Superior temporal gyrus (tissue), 1 donor: ENCODE data around the gene GSDME.
"Not testable (repeated sequence)": the region's sequence is repeated elsewhere in the genome, so short reads cannot be mapped to it uniquely, and the experiment has no call there.

Experiments used
- DNase-seq: peaks from one replicate; pipeline ENCODE4 v3.0.0-alpha.2; 2016; ENCODE audit errors: extremely low spot score

Gene GSDME

DNA sequence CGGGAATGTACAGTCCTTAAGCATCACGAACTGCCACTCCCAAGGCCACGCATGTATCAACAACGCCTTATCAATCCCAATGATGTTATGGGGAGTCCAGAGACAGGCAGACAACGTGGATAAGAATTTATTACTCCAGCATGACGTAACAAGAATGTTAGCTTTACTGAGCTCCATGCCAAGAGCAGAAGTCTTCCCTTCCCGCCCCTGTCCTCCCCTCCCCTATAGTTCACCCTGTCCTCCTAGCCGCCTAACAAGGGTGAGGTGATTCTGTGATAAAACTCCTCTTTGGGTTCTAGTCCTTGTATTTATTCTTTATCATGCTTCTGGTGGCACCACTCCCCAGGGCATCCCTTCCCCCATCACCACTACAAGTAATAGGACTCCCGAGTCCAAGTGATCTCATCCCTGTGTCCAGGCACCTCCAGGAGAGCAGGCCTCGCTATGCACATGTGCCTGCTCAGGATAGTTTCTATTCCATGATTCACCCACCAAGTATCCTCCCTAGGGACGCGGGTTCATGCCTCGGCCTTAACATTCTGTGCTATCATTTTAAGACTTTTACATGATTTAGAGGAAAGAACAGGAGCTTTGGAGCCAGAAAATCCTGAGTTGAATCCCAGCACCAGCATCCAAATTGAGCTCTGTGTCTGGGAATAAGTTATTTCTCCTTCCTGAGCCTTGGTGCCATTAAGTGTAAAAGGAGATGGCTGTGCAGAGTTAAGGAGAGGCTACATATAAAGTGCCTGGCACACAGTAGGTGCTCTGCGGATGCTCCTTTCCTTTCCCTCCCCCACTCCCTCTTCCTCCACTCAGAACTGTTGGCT, 15.4 kb downstream of the GSDME start:
- DNase-seq: no peak

DNA sequence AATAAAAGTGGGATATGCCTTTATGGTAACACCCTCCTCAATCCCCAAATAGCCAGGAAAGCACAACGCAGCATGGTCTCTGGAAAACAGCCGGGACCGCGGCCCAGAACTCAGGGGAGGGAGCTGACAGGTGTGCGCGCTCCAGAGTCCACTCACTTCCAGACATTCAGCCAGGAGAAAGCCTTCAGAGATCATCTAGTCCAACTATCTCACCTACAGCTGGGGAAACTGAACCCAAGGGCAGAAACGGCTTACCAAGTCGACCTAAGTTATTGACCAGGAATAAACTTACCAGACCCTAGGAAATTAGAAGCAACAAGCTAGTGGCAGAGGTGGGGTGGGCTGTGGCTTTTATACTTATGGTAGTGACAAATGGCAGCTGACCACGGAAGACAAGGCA, 16.4 kb downstream of the GSDME start:
- no peak for DNase-seq

DNA sequence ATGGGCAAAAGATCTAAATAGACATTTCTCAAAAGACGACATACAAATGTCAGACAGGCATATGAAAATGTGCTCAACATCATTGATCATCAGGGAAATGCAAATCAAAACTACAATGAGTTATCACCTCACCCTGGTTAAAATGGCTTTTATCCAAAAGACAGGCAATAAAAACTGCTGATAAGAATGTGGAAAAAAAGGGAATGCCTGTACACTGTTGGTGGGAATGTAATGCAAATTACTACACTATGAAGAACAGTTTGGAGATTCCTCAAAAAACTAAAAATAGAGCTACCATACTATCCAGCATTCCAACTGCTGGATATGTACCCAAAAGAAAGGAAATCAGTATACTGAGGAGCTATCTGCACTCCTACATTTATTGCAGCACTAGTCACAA, 18.0 kb downstream of the GSDME start:
- DNase-seq: no peak

DNA sequence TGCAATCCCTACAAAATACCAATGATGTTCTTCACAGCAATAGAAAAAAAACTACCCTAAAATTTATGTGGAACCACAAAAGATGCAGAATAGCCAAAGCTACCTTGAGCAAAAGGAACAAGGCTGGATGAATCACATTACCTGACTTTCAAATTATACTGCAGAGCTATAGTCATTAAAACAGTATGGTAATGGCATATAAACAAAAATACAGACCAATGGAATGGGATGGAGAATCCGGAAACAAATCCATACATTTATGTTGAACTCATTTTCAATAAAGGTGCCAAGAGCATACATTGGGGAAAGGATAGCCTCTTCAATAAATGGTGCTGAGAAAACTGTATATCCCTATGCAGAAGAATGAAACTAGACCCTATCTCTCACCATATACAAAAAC, 18.7 kb downstream of the GSDME start:
- no peak for DNase-seq

DNA sequence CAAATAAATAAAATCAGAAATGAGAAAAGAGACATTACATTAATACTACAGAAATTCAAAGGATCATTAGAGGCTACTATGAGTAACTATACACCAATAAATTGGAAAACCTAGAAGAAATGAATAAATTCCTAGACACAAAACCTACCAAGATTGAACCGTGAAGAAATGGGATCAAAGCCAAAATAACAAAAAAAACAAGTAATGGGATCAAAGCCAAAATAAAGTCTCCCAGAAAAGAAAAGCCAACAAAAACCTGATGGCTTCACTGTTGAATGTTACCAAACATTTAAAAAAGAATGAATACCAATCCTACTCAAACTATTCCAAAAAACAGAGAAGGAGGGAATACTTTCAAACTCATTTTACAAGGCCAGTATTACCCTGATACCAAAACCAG, 20.0 kb downstream of the GSDME start:
- no peak for DNase-seq

DNA sequence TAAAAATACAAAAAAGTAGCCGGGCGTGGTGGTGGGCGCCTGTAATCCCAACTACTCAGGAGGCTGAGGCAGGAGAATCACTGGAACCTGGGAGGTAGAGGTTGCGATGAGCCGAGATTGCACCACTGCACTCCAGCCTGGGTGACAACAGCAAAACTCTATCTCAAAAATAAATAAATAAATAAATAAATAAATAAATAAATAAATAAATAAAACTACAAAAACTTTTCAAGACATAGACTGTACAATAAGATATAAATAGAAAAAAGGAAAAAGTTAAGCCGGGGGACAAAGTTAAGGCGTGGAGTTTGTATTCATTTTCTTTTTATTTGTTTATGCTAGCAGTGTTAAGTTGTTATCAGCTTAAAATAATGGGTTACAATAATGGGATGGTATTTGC, 21.7 kb downstream of the GSDME start:
- DNase-seq: not testable (repeated sequence)

DNA sequence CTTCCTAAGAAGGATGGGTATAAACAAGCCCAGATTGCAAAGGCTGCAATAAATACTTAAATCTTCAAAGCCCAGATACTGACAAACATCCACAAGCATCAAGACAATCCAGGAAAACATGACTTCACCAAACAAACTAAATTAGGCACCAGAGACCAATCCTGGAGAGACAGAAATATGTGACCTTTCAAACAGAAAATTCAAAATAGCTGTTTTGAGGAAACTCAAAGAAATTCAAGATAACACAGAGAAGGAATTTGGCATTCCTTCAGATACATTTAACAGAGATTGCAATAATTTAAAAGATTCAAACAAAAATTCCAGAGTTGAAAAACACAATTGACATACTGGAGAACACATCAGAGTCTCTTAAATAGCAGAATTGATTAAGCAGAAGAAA, 23.0 kb downstream of the GSDME start:
- no peak for DNase-seq

DNA sequence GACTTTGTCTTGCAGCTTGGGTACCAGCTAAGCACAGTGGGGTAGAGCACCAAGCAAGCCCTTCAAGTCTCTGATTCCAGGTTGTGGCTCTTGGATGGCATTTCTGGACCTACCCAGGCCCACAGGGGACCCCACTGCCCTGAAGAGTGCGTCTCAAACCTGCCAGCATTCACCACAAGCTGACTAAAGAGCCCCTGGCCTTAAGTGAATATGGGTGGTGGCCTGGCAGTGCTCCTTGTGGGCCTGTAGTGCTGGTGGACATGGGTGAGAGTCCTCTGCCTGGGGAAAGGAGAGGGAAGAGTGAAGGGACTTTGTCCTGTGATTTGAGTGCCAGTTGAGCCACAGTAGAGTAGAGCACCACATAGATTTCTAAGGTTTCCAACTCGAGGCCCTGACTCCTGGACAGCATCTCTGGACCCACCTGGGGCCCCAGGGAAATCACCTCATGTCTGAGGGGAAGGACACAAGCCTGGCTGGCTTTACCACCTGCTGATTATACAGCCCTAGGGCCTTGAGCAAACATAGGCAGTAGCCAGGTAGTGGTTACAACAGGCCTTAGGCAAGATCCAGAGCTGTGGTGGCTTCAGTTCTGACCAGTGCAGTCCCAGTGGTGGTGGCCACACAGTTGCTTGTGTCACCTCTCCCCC, 23.7 kb downstream of the GSDME start:
- no peak for DNase-seq

DNA sequence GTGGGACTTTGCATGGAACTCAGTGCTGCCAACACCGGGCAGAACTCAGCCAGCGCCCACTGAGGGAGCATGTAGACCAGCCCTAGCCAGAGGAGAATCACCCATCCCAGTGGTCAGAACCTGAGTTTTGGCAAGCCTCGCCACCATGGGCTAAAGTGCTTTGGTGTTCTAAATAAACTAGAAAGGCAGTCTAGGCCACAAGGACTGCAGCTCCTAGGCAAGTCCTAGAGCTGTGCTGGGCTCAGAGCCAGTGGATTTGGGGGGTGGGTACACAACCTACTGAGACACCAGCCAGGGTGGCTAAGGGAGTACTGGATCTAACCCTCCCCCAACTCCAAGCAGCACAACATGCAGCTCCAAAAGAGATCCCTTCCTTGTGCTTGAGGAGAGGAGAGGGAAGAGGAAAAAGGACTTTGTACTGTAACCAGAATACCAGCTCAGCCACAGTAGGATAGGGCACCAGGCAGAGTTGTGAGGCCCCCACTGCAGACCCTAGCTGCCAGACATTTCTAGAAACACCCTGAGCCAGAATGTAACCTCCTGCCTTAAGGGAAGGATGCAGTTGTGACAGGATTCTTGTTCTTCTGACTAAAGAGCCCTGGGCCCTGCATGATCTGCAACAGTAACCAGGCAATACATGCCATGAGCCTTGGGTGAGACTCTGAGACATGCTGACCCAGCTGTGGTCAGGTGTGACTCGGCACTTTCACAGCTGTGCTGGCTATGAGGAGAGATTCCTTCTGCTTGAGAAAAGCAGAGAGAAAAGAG, 24.4 kb downstream of the GSDME start:
- DNase-seq: no peak

DNA sequence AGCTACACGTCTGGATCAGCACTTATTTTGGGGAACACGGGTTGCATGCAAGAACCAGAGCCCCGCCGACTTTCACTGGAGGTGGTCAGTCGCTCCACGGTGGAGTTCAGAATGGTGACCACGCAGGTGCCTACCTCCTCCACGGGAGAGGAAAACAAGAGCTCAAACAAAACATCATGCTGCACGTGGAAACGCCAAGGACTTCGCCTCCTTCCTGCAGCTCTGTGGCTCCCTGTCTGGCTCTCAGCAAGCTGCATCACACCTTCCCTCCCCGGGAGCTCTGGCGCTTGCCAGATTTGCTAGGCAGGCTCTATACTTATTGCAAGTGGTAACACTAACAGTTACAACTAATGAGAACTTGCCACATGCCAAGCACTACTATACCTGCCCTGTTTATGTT, 26.0 kb downstream of the GSDME start:
- no peak for DNase-seq

DNA sequence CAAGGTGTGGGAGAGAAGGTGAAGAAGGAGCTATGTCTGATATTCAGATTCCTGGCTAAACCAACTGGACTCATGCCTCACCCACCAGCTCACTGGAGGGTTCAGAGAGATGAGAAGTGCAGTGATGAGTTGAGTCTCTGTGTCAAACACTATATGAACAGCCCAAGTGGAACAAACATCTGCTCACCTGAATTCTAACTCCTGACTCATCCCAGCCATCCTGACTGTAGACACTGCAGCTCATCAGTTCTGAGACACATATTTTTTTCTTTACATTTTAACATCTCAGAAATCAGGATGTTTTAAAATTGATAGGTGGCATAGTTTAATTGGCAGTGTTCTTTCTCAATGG, 27.3 kb downstream of the GSDME start:
- DNase-seq: no peak

DNA sequence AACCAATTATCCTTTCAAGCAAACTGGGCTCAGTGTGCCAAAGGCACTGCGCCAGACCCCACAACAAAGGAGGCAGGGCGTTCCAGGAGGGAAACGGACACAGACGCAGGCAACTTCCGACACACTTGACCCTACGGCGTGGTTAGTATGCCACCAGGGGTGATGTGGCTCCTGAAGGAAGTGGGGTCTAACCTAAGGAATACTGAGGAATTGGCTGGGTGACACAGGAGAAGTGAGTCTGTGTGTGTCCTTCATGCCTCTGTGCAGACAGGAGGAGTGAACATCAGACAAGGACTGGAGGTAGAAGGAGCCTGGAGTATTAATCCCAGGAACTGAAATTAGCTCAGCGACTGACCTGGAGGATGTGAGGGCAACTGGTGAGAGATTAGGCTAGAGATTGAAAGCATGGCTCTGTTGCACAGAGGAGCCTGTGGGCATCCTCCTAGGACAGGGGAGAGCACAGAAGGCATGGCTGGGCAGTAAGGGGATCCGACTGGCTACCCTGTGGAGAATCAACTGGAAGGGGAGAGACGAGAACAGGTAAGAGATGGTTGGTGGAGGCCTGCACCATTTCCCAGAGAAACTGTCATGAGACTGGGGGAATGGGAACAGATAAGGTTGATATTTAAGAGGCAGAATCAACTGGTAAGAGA, 27.8 kb downstream of the GSDME start:
- no peak for DNase-seq

DNA sequence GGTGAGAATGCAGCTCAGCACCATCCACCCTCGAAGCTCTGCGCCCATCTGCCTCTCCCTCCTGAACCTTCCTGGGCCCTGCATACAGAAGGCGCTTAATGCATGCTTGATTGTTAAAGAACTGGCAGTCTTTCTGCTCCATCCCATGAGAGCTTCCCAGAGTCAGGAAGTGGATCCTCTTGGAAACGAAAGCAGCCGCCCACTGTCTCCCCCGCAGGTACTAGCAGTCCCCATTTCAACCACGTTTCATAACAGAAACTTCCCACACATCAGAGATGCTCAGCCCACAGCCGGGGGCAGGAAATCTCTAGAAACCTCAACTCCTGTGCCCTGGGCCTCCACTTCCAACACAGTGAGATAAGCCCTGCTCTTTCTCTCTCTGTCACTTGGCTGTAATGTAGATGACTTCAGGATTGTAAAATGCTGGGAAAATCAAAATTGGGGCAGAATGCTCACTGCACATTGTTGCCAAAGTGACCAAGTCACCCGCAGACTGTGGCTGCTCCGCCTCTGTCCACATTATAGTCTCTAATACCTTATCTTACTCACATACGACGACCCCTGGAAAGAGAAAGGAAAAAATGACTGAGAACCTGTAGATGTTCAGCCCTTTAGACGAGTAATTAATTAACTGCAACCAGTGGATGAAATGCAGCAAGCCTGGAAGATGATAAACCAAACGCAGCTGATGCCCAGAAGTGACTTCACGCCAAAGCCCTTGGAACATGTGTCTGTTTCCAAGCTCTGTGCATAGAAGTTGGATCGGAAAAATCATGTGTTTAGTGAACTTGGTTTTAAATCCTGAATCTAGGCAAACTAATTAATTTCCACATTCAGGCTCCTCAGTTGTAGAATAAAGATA, 28.5 kb downstream of the GSDME start:
- peak; percentile 67 for DNase-seq

DNA sequence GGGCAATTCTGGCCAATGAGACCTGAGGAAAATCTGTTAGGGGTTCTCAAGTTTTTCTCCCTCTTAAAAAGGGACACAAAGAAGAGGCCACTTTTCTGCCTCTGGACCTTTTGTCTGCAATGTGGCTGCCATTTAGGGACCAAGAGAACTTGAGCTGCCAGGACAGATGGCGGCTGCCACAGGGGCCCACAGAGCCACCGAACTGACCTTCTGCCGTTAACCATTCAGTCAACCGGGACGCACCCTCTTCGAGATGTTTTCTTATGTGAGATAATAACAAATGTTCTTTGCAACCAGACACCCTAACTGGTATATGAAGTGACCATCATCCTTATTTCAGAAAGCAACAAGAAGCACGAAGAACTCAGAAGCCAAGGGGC, 29.2 kb downstream of the GSDME start:
- DNase-seq: no peak

DNA sequence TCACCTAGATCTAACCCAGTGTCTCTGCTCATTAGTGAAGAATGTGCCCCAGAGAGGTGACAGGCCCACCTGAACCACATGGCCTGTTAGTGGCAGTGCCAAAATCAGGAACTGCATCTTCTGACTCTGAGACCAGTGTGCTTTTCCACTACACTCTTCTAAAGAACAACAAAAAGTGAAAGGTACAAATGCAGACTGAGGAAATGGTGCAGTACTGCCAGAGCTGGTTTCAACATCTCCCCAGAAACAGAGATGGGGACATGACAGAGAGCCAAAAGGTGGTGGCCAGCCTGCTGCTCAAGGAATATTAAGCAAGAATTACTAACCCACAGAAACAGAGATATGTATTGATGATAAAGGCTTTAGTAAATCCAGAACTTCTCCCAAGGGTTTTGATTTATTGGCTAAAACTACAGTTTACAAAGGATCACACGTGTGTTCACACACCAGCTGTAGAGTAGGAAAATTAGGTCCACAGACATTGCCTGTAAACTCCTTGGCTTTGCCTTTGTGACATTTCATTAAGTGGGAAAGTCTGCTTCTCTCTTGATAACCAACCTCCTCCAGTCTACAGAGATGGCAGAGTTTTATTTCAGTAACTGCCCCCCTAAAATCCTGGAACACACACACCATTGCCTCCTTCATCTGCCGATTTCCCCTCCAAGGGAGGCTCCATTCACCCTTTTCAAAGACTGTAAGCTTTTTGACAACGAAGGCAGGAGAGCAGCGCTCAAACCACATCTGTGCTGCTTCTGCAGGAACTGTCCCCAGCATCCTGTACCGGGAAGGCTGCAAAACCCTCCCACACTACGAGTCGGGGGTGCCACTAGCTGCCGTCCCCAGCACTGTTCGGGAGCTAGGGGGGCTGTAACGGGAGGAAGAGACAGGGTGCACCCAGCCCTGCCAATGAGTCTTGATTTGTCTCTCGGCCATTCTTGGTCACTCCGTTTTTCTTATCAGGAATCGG, 29.8 kb downstream of the GSDME start:
- no peak for DNase-seq

DNA sequence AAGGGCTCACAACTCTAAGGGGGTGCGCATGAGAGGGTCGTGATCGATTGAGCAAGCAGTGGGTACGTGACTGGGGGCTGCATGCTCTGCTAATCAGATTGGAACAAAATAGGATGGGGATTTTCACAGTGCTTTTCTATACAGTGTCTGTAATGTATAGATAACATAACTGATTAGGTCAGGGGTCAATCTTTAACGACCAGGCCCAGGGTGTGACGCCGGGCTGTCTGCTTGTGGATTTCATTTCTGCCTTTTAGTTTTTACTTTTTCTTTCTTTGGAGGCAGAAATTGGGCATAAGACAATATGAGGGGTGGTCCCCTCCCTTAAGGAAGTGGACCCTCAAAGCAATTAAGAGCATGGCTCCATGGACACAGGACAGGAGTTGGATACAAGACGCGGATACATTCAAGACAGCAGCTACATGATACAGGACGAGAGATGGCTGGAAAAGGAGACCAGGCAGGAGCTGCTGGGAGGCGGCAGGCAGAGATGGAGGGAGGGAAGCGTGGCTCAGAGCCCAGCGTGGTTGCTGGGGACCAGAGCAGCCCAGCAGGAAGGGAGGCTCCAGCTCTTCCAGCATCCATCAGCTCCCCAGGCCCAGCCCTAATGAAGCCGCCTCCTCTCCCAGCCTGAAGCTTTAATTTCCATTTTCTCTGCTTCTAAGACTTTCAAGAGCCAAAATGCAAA, 31.6 kb downstream of the GSDME start:
- DNase-seq: no peak

DNA sequence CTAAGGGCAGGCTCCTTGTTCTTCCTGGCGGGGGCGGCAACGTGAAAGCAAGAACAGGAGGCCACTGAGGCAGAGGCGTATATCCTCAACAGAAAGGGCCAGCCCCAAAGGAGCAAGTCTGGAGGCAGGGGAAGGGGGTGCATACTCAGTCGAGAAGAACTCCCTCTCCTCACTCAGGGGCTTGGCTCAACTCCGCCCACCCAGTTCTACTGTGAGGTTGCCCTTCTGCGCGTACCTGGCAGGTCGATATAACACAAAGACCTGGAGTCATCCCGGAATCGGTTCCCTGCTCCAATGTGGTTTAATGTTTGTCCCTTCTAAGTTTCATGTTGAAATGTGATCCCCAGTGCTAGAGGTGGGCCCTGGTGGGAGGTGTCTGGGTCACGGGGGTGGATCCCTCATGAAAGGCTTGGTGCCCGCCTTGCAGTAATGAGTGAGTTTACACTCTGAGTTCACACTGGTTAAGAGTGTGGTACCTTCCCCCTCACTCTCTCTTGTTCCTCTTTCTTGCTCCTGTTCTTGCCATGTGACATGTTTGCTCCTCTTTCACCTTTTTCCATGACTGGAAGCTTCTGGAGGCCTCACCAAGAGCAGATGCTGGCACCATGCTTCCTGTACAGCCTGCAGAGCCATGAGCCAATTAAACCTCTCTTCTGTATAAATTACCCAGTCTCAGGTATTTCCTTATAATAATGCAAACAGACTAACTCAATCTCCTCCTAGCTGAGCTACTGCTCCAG, 32.6 kb downstream of the GSDME start:
- no peak for DNase-seq

DNA sequence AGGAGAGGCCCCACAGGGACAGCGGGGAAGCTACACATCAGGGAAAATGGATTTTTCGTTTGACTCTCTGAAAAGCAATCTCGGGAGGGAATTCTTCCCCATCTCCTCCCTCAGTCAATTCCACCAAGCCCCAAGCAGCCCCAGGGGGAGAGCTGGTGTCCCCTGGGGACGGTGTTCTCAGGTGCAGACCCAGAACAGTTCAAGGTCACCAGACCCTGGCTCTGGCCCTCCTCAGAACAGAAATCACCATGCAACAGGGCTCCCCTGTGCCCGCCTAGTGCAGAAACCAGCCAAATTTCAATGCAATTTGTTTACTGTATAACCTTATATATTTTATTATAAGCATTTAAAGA, 34.1 kb downstream of the GSDME start:
- no peak for DNase-seq
